Spleen (tissue), 7 donors: ENCODE results near the gene GNA14.

ENCODE experiments used
- CTCF ChIP-seq, 11 experiments: fragments of 200-600 bp in 7 of 11; fragments of 450-650 bp in 4 of 11; sonication (generic) in 4 of 11; IDR thresholded peaks in 8 of 11; conservative IDR thresholded peaks in 3 of 11; 1 replicate in 7 of 11; 2 replicates in 4 of 11; pipeline versions ENCODE4 v1.4.0 to v1.8.0; 2016 to 2021; ENCODE audit warnings: antibody characterized with exemption in 11 of 11, inconsistent platforms in 4 of 11, mild to moderate bottlenecking in 1 of 11
- POLR2A ChIP-seq, 3 donors: fragments of 450-650 bp; IDR thresholded peaks; one replicate each; pipeline ENCODE4 v1.5.1; 2017; ENCODE audit warnings: antibody characterized with exemption in 3 of 3, mild to moderate bottlenecking in 1 of 3
- donor health status: DM: no; HTN: no; CAD: no; lungs with moderate emphysema.
- donor health status: DM: no; HTN: no; CAD: no.
- donor health status: DM: no; HTN: no; CAD: no.

- TF ChIP-seq POLR2A (IDR thresholded peaks at IDR 0.05): no peak
- TF ChIP-seq CTCF (IDR thresholded peaks at IDR 0.05 in 8 of 11, conservative IDR thresholded peaks at IDR 0.05 in 3 of 11): no peak
These were observed 42.5 kb downstream of the GNA14 start for GRCh38 chr9:77605449-77606220.
